Astrocyte of the hippocampus (primary cell): ENCODE results near the gene SUPT16H.
A peak's percentile ranks its signal among the peaks of the same experiment; 100 is the strongest.
"Not testable (repeated sequence)": the region's sequence is repeated elsewhere in the genome, so short reads cannot be mapped to it uniquely, and the experiment has no call there.

Experiments used
- DNase-seq: peaks from one replicate; pipeline ENCODE4 v3.0.0; 2011; ENCODE audit warnings: low read depth, low spot score

The SUPT16H gene

GRCh38 chr14:21367582-21368144 is 16.2 kb downstream of the SUPT16H start:
- no peak for DNase-seq

- DNase-seq, result no peak
Observed at GRCh38 chr14:21356511-21356910, 27.3 kb downstream of the SUPT16H start.

DNA sequence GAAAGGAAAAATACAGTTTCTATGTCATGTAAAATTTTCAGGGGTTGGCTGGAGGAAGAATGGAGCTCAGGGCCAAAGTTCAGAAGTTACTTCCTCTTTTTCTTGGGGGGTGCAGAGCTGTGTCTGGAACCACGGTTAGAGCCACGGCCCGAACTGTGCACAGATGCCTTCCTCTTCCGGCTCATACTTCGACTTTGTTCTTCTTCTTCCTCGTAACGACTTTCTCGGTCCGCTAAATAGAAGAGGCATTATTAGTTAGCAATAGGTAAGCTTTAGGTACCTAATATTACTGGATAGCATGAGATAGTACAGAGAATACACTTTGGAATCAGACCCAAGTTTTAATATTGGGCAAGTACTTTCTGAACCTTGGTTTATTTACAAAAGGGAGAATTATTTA is 31.2 kb downstream of the SUPT16H start:
- DNase-seq, result no peak

DNA sequence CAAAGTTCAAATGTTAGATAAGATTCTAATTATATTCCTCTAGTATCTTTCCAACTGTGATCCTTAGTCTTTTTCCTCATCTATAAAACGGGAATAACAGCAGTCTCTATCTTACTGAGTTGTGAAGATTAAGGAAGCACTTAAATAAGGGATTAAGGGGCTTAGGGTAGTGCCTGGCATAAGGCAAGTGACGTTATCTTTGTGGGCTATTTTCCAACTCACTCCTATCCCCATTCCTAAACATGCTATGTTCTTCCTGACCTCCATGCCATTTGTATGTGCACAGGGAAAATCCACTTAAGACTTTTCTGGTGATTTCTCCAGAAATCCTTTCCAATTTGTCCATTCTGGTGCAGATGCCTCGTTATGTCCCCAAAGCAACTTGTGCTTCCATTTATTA is 33.3 kb downstream of the SUPT16H start:
- DNase-seq, result no peak

DNA sequence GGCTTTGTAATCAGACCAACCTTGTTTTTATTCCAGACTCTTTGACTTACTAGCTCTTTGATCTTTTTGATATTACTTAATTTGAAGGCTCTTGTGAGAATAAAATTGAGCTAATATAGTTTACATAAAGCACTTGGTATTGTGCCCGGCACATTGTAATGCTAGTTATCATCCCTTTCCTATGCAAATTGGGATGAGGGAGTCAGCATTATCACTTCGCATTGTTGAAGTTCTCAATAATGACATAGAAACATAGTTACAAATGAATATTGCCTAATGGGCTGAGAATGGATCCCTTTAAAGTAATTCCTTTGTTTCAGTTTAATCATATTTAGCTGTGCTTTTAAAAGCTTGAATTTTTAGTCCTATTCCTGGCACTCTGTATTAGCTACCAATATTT is 36.6 kb downstream of the SUPT16H start:
- DNase-seq, result no peak

DNA sequence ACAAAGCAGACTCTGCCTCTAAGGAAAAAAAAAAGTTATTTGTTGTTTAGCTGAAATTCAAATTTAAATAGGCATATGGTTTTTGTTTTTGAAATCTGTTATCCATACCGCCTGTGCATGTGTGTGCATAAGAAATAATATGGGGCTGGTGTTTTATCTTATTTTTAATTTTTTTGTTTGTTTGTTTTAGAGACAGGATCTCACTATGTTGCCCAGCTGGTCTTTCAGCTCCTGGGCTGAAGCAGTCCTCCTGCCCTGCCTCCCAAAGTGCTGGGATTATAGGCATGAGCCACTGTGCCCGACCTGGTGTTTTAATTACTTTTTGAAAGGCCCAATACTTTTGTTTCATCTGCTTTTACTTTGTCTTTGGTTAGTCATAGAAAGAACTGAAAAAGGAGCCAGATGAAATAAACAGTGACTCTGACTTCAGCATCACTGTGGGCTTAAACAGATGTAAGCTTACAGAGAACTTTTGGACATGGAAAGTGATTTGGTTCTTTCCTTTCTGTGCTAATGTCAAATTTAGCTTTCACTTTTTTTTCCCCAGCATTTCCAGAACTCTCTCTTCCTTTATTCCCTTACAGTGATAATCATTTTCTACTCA is 37.2 kb downstream of the SUPT16H start:
- no peak for DNase-seq

GRCh38 chr14:21343035-21343794 is 40.6 kb downstream of the SUPT16H start:
- no peak for DNase-seq

DNA sequence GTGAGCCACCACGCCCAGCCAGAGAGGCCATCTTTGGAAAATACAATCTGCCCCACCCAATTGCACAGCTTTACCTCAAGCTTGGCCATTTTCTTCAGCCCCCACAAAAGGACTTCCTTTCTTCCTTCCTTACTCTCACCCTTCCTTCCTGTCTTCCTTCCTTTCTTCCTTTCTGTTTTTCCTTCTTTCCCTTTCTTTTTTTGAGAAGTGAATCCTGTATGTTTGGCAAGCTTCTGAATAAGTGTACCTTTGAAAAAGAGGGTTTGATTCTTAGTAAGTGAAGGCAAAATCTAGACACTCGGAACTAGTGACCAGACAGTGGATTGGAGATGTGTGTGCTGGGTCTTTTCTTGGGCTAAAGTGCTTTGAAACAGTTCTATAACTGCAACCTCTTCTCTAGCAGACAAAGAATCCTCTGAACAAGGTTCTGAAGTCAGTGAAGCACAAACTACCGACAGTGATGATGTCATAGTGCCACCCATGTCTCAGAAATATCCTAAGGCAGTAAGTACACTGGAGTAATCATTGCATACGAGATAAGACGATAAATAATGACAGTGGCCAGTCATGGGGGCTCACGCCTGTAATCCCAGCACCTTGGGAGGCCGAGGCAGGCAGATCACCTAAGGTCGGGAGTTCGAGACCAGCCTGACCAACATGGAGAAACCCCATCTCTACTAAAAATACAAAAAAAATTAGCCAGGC is 49.5 kb downstream of the SUPT16H start:
- no peak for DNase-seq

GRCh38 chr14:21332950-21333349 is 50.9 kb downstream of the SUPT16H start:
- no peak for DNase-seq

GRCh38 chr14:21326972-21327371 is 56.8 kb downstream of the SUPT16H start:
- DNase-seq, result no peak

- peak; percentile 51 for DNase-seq
Observed at GRCh38 chr14:21322716-21323115, 61.1 kb downstream of the SUPT16H start.

DNA sequence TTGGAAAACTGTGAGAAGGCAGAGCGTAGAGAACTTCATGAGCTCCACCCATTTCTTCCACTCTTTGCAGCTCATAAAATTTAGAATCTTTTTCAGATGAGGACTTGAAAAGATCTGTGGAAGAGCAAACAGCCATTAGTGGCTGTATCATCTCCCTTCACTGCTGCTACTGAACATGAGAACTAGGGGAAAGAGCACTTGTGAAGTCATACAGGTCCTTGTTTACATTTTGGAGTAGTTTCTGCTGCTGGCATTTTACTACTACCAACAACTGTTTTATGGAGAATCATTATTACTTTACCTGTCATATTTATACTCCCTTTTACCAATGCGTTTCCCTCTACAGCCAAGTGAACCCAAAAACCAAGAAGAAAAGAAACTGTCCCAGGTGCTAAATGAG is 62.9 kb downstream of the SUPT16H start:
- DNase-seq, result no peak

- no peak for DNase-seq
Observed at GRCh38 chr14:21317398-21317797, 66.4 kb downstream of the SUPT16H start.

GRCh38 chr14:21313512-21313911 is 70.3 kb downstream of the SUPT16H start:
- DNase-seq, result no peak

- DNase-seq, result no peak
Observed at GRCh38 chr14:21311614-21312013, 72.2 kb downstream of the SUPT16H start.

GRCh38 chr14:21309956-21310355 is 73.9 kb downstream of the SUPT16H start:
- no peak for DNase-seq

- DNase-seq, result no peak
Observed at GRCh38 chr14:21309238-21309636, 74.6 kb downstream of the SUPT16H start.

- peak; percentile 92 for DNase-seq
Observed at GRCh38 chr14:21308479-21309237, 75.2 kb downstream of the SUPT16H start.

DNA sequence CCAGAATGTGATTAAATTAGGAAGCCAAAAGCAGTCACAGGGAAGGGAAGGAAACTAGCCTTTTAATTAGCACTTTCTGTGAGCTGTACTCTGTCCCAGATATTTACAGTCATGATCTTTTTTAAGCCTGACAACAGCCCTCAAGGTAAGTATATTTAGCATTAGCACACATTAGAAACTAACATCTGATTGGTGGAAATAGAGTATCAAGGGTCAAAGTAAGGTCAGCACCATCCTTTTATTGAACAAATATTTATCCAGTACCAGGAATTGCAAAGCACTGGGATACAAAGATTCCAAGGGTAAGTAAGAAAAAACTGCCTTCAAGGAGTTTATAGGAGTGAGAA is 75.7 kb downstream of the SUPT16H start:
- DNase-seq, result no peak

GRCh38 chr14:21307637-21308036 is 76.2 kb downstream of the SUPT16H start:
- no peak for DNase-seq

DNA sequence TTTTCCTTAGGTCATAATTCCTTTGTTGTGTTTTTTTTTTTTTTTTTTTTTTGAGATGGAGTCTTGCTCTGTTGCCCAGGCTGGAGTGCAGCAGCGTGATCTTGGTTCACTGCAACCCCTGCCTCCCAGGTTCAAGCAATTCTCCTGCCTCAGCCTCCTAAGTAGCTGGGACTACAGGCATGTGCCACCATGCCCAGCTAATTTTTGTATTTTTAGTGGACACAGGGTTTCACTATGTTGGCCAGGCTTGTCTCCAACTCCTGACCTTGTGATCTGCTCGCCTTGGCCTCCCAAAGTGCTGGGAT is 81.0 kb downstream of the SUPT16H start:
- DNase-seq, result not testable (repeated sequence)
